PFSK-1 (cell line): Measurements from ENCODE around the gene PDLIM1.

Source experiments
- FOXP2 ChIP-seq: optimal IDR thresholded peaks from 2 replicates; pipeline ENCODE3; 2011; ENCODE audit warnings: borderline replicate concordance, control low read depth, inconsistent platforms; ENCODE audit not compliant: insufficient read depth; ENCODE audit errors: extremely low read length, extremely low read depth
- POLR2AphosphoS5 ChIP-seq: IDR thresholded peaks from 2 replicates; pipeline ENCODE4 v1.6.1; 2012; ENCODE audit warnings: low read depth, mild to moderate bottlenecking, control low read depth, low read length, moderate library complexity
- SIN3A ChIP-seq: IDR thresholded peaks from 2 replicates; pipeline ENCODE4 v1.6.1; 2012; ENCODE audit warnings: mild to moderate bottlenecking, low read length, moderate library complexity, borderline replicate concordance; ENCODE audit not compliant: insufficient read depth
- TAF1 ChIP-seq: IDR thresholded peaks from 2 replicates; pipeline ENCODE4 v1.6.1; 2012; ENCODE audit warnings: low read length, control low read depth, borderline replicate concordance; ENCODE audit not compliant: insufficient read depth
- TF ChIP-seq, protein P1 (sequence below), 2 experiments: IDR thresholded peaks; 2 replicates each; pipeline versions ENCODE4 v1.6.1 to v1.8.0; 2011 to 2012; ENCODE audit warnings: low read depth in 2 of 2, low read length in 2 of 2, control low read depth in 1 of 2, inconsistent platforms in 1 of 2, mild to moderate bottlenecking in 1 of 2, moderate library complexity in 1 of 2; ENCODE audit not compliant: insufficient read depth in 1 of 2

Gene PDLIM1

DNA sequence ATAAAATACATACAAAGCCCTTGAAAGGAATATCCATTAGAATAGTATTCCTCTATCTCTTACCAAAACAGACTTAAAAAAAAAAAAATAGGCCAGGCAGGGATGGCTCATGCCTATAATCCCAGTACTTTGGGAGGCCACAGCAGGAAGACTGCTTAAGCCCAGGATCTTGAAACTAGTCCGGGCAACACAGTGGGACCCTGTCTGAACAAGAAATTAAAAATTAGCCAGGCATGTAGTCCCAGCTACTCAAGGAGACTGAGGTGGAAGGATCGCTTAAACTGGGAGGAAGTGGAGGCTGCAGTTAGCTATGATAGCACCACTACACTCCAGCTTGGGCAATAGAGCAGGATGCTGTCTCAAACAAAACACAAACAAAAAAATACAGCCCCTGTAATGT, 9.6 kb downstream of the PDLIM1 start:
- TF ChIP-seq SIN3A (no peak), POLR2AphosphoS5 (no peak), FOXP2 (no peak), TAF1 (no peak)
- TF ChIP-seq, protein P1, sequence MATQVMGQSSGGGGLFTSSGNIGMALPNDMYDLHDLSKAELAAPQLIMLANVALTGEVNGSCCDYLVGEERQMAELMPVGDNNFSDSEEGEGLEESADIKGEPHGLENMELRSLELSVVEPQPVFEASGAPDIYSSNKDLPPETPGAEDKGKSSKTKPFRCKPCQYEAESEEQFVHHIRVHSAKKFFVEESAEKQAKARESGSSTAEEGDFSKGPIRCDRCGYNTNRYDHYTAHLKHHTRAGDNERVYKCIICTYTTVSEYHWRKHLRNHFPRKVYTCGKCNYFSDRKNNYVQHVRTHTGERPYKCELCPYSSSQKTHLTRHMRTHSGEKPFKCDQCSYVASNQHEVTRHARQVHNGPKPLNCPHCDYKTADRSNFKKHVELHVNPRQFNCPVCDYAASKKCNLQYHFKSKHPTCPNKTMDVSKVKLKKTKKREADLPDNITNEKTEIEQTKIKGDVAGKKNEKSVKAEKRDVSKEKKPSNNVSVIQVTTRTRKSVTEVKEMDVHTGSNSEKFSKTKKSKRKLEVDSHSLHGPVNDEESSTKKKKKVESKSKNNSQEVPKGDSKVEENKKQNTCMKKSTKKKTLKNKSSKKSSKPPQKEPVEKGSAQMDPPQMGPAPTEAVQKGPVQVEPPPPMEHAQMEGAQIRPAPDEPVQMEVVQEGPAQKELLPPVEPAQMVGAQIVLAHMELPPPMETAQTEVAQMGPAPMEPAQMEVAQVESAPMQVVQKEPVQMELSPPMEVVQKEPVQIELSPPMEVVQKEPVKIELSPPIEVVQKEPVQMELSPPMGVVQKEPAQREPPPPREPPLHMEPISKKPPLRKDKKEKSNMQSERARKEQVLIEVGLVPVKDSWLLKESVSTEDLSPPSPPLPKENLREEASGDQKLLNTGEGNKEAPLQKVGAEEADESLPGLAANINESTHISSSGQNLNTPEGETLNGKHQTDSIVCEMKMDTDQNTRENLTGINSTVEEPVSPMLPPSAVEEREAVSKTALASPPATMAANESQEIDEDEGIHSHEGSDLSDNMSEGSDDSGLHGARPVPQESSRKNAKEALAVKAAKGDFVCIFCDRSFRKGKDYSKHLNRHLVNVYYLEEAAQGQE (IDR thresholded peaks at IDR 0.05; ENCODE audit: insufficient read depth in 1 of 2, low read depth in 2 of 2, low read length in 2 of 2): no peak

DNA sequence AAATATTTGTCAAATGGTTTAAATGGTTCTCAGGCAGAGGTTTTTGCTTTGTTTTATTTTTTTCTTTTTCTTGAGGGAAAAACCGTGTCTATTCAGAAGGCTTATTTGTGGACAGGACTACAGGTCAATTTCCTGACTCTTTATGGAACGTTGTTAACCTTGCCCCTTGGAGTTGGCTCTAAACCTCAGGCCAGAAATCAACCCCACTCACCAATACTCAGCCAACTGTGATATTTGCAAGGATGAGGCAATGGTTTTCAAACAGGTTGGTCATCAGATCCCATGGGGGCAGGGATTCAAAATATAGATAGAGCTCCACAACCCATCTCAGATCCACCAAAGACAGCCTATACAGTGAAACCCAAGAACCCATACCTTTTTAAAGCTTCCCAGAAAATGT, 10.2 kb downstream of the PDLIM1 start:
- TF ChIP-seq, protein P1 (IDR thresholded peaks at IDR 0.05; ENCODE audit: insufficient read depth in 1 of 2, low read depth in 2 of 2, low read length in 2 of 2): no peak
- TF ChIP-seq SIN3A: no peak
- no peak for TF ChIP-seq POLR2AphosphoS5
- TF ChIP-seq TAF1: no peak
- TF ChIP-seq FOXP2: no peak

GRCh38 chr10:95279042-95279820, 11.6 kb downstream of the PDLIM1 start:
- TF ChIP-seq POLR2AphosphoS5: no peak
- TF ChIP-seq, protein P1 (IDR thresholded peaks at IDR 0.05; ENCODE audit: insufficient read depth in 1 of 2, low read depth in 2 of 2, low read length in 2 of 2): no peak
- TF ChIP-seq SIN3A: no peak
- no peak for TF ChIP-seq TAF1
- no peak for TF ChIP-seq FOXP2

GRCh38 chr10:95278061-95278988, 12.5 kb downstream of the PDLIM1 start:
- TF ChIP-seq, protein P1 (IDR thresholded peaks at IDR 0.05; ENCODE audit: insufficient read depth in 1 of 2, low read depth in 2 of 2, low read length in 2 of 2): no peak
- TF ChIP-seq POLR2AphosphoS5 (no peak), TAF1 (no peak), SIN3A (no peak), FOXP2 (no peak)
